HepG2 (cell line): ENCODE measurements around the gene MSI2. TPM values are rescaled to one million over a fixed set of nuclear protein-coding genes. Genes with fewer than 3 reads are reported as not detected.

ENCODE experiments used
- EED ChIP-seq: sonication (generic); formaldehyde crosslinking; IDR thresholded peaks from 2 replicates; pipeline ENCODE4 v1.5.0; 2020; ENCODE audit warnings: mild to moderate bottlenecking, missing genetic modification reagents
- GLMP ChIP-seq: sonication (generic); formaldehyde crosslinking; IDR thresholded peaks from 2 replicates; pipeline ENCODE4 v1.9.0; 2021; ENCODE audit warnings: missing genetic modification reagents, mild to moderate bottlenecking, borderline replicate concordance
- HNF4G ChIP-seq, 2 experiments: sonication (generic) in 1 of 2; formaldehyde crosslinking in 1 of 2; IDR thresholded peaks; 2 replicates each; pipeline versions ENCODE4 v1.4.0 to v1.6.1; 2011 to 2020; ENCODE audit warnings: borderline replicate concordance in 2 of 2, low read depth in 2 of 2, mild to moderate bottlenecking in 2 of 2, low read length in 1 of 2, missing genetic modification reagents in 1 of 2, moderate library complexity in 1 of 2
- PHF5A ChIP-seq: IDR thresholded peaks from one replicate; pipeline ENCODE4 v1.6.1; 2018; ENCODE audit warnings: low read depth, missing genetic modification reagents; ENCODE audit not compliant: unreplicated experiment
- SMARCC2 ChIP-seq: fragments of 450-650 bp; IDR thresholded peaks from 2 replicates; pipeline ENCODE4 v1.6.1; 2017; ENCODE audit warnings: antibody characterized with exemption, mild to moderate bottlenecking
- STAT5B ChIP-seq: sonication (generic); formaldehyde crosslinking; IDR thresholded peaks from 2 replicates; pipeline ENCODE4 v1.4.0; 2020; ENCODE audit warnings: missing genetic modification reagents
- TP53 ChIP-seq: sonication (generic); formaldehyde crosslinking; conservative IDR thresholded peaks from 2 replicates; pipeline ENCODE4 v1.4.0; 2020; ENCODE audit warnings: missing genetic modification reagents
- ZFP90 ChIP-seq: sonication (generic); formaldehyde crosslinking; IDR thresholded peaks from 2 replicates; pipeline ENCODE4 v1.8.0; 2022; ENCODE audit warnings: missing genetic modification reagents, mild to moderate bottlenecking, inconsistent platforms, borderline replicate concordance
- ZNF235 ChIP-seq: sonication (generic); formaldehyde crosslinking; IDR thresholded peaks from 2 replicates; pipeline ENCODE4 v1.8.1; 2023; ENCODE audit warnings: mild to moderate bottlenecking, missing genetic modification reagents, borderline replicate concordance
- ZNF280B ChIP-seq: sonication (generic); formaldehyde crosslinking; IDR thresholded peaks from 2 replicates; pipeline ENCODE4 v1.5.0; 2020; ENCODE audit warnings: missing genetic modification reagents, mild to moderate bottlenecking, borderline replicate concordance
- ZNF510 ChIP-seq: sonication (generic); formaldehyde crosslinking; IDR thresholded peaks from 2 replicates; pipeline ENCODE4 v1.4.0; 2020; ENCODE audit warnings: low read depth, mild to moderate bottlenecking, missing genetic modification reagents
- ZNF556 ChIP-seq: sonication (generic); formaldehyde crosslinking; IDR thresholded peaks from 2 replicates; pipeline ENCODE4 v1.4.0; 2020; ENCODE audit warnings: mild to moderate bottlenecking, missing genetic modification reagents, borderline replicate concordance
- ZNF572 ChIP-seq: sonication (generic); formaldehyde crosslinking; IDR thresholded peaks from 2 replicates; pipeline ENCODE4 v1.5.1; 2020; ENCODE audit warnings: mild to moderate bottlenecking, missing genetic modification reagents
- polyA plus RNA-seq, 8 experiments: library from polyadenylated mRNA; depleted of rRNA in 3 of 8; stranded (reverse) in 7 of 8; unstranded in 1 of 8; fragments of >200 nt; fragmentation: Illumina TruSeq in 4 of 8; extraction: Trizol in 4 of 8; gene quantifications; 2 replicates each; pipeline versions ENCODE4 v1.2.1 to v1.2.3, GENCODE V29; 2011 to 2016; ENCODE audit warnings: low read depth in 4 of 8, missing spikeins in 1 of 8, mixed read lengths in 1 of 8; ENCODE audit not compliant: insufficient read depth in 1 of 8
- total RNA-seq, 5 experiments: library from RNA; depleted of rRNA; stranded (reverse); fragments of >200 nt; fragmentation: Illumina TruSeq; extraction: Trizol; gene quantifications; 2 replicates each; pipeline ENCODE4 v1.2.3, GENCODE V29; 2016; ENCODE audit warnings: low read depth in 1 of 5
- TF ChIP-seq, protein P1 (sequence below): sonication (generic); formaldehyde crosslinking; IDR thresholded peaks from 2 replicates; pipeline ENCODE4 v1.4.0; 2020; ENCODE audit warnings: missing genetic modification reagents
- TF ChIP-seq, protein P2 (sequence below), 2 experiments: sonication (generic) in 1 of 2; formaldehyde crosslinking in 1 of 2; IDR thresholded peaks; 2 replicates each; pipeline versions ENCODE4 v1.6.1 to v1.9.0; 2014 to 2022; ENCODE audit warnings: antibody characterized with exemption in 1 of 2, borderline replicate concordance in 1 of 2, inconsistent platforms in 1 of 2, low read depth in 1 of 2, missing genetic modification reagents in 1 of 2

MSI2 gene
- total and polyA plus RNA-seq, 2 of the 13 experiments (the other 11 are each of a cell fraction or from before 2014, with no cell fraction given), result 77.5 to 78.4 TPM

- TF ChIP-seq, protein P1, sequence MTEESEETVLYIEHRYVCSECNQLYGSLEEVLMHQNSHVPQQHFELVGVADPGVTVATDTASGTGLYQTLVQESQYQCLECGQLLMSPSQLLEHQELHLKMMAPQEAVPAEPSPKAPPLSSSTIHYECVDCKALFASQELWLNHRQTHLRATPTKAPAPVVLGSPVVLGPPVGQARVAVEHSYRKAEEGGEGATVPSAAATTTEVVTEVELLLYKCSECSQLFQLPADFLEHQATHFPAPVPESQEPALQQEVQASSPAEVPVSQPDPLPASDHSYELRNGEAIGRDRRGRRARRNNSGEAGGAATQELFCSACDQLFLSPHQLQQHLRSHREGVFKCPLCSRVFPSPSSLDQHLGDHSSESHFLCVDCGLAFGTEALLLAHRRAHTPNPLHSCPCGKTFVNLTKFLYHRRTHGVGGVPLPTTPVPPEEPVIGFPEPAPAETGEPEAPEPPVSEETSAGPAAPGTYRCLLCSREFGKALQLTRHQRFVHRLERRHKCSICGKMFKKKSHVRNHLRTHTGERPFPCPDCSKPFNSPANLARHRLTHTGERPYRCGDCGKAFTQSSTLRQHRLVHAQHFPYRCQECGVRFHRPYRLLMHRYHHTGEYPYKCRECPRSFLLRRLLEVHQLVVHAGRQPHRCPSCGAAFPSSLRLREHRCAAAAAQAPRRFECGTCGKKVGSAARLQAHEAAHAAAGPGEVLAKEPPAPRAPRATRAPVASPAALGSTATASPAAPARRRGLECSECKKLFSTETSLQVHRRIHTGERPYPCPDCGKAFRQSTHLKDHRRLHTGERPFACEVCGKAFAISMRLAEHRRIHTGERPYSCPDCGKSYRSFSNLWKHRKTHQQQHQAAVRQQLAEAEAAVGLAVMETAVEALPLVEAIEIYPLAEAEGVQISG (CRISPR knock-in tag), result peak; percentile 93
- TF ChIP-seq ZNF280B (CRISPR knock-in tag) (peak; percentile 76; the same call in 1 of the 2 replicates), ZNF510 (CRISPR knock-in tag) (0 out of 2 replicates have a peak, but pooled peaks have one; percentile 85), SMARCC2 (peak; percentile 83; the same call in 1 of the 2 replicates), TP53 (peak; percentile 94), ZNF572 (peak; percentile 95), EED (CRISPR knock-in tag) (no peak), PHF5A (peak; percentile 98), ZFP90 (CRISPR knock-in tag) (peak; percentile 99), HNF4G (IDR thresholded peaks at IDR 0.05; ENCODE audit: borderline replicate concordance, low read depth, low read length) (peak; percentile 100), HNF4G (CRISPR knock-in tag; IDR thresholded peaks at IDR 0.05; ENCODE audit: borderline replicate concordance, low read depth) (peak; percentile 99), STAT5B (CRISPR knock-in tag) (peak; percentile 98), ZNF556 (CRISPR knock-in tag) (peak; percentile 100), ZNF235 (CRISPR knock-in tag) (0 out of 2 replicates have a peak, but pooled peaks have one; percentile 83), GLMP (no peak)
- TF ChIP-seq, protein P2, sequence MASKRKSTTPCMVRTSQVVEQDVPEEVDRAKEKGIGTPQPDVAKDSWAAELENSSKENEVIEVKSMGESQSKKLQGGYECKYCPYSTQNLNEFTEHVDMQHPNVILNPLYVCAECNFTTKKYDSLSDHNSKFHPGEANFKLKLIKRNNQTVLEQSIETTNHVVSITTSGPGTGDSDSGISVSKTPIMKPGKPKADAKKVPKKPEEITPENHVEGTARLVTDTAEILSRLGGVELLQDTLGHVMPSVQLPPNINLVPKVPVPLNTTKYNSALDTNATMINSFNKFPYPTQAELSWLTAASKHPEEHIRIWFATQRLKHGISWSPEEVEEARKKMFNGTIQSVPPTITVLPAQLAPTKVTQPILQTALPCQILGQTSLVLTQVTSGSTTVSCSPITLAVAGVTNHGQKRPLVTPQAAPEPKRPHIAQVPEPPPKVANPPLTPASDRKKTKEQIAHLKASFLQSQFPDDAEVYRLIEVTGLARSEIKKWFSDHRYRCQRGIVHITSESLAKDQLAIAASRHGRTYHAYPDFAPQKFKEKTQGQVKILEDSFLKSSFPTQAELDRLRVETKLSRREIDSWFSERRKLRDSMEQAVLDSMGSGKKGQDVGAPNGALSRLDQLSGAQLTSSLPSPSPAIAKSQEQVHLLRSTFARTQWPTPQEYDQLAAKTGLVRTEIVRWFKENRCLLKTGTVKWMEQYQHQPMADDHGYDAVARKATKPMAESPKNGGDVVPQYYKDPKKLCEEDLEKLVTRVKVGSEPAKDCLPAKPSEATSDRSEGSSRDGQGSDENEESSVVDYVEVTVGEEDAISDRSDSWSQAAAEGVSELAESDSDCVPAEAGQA (IDR thresholded peaks at IDR 0.05; ENCODE audit: low read depth), result peak; percentile 84
- TF ChIP-seq, protein P2 (CRISPR knock-in tag; IDR thresholded peaks at IDR 0.05; ENCODE audit: borderline replicate concordance), result peak; percentile 98; the same call in 1 of the 2 replicates
Observed at GRCh38 chr17:57561072-57561861, 304.9 kb downstream of the MSI2 start (continued).
